Stimulated activated naive CD4-positive, alpha-beta T cell treated with Interleukin-2 at 50 U/mL for 16 hours (primary cell): ENCODE data around the gene LRRC37A.
"Not testable (repeated sequence)": the region's sequence is repeated elsewhere in the genome, so short reads cannot be mapped to it uniquely, and the experiment has no call there.

ENCODE experiments used
- DNase-seq: peaks from one replicate; lab custom pipeline; 2025; lab: John Stamatoyannopoulos, UW

Gene LRRC37A

GRCh38 chr17:46287587-46287986 lies 7.3 kb upstream of the LRRC37A start:
- DNase-seq, result not testable (repeated sequence)

GRCh38 chr17:46290906-46291546 lies 3.9 kb upstream of the LRRC37A start:
- not testable (repeated sequence) for DNase-seq

- not testable (repeated sequence) for DNase-seq
Measured at GRCh38 chr17:46291618-46292017, 3.3 kb upstream of the LRRC37A start.

GRCh38 chr17:46341220-46341619 lies 46.3 kb downstream of the LRRC37A start:
- DNase-seq, result not testable (repeated sequence)

GRCh38 chr17:46342131-46342530 lies 47.2 kb downstream of the LRRC37A start:
- not testable (repeated sequence) for DNase-seq

- DNase-seq, result not testable (repeated sequence)
Measured at GRCh38 chr17:46348345-46348744, 53.4 kb downstream of the LRRC37A start.

- not testable (repeated sequence) for DNase-seq
Measured at GRCh38 chr17:46349060-46349459, 54.1 kb downstream of the LRRC37A start.

- not testable (repeated sequence) for DNase-seq
Measured at GRCh38 chr17:46353856-46354255, 58.9 kb downstream of the LRRC37A start.

GRCh38 chr17:46361145-46361735 lies 66.3 kb downstream of the LRRC37A start:
- DNase-seq, result not testable (repeated sequence)

GRCh38 chr17:46361755-46362154 lies 66.8 kb downstream of the LRRC37A start, which contains the start of gene ARL17B:
Gene ARL17B (minus strand): TSS chr17:46361766. CDS start chr17:46358397, 3,369 bp downstream.
- DNase-seq, result not testable (repeated sequence)

- not testable (repeated sequence) for DNase-seq
Measured at GRCh38 chr17:46367520-46367919, 72.6 kb downstream of the LRRC37A start.

GRCh38 chr17:46372236-46373229 lies 77.6 kb downstream of the LRRC37A start:
- not testable (repeated sequence) for DNase-seq

- DNase-seq, result not testable (repeated sequence)
Measured at GRCh38 chr17:46373418-46373817, 78.5 kb downstream of the LRRC37A start.

GRCh38 chr17:46383118-46383517 lies 88.2 kb downstream of the LRRC37A start:
- not testable (repeated sequence) for DNase-seq

- not testable (repeated sequence) for DNase-seq
Measured at GRCh38 chr17:46385491-46385890, 90.6 kb downstream of the LRRC37A start.
